ENCODE measurements around the gene TRPC4AP.

Gene TRPC4AP

GRCh38 chr20:34999782-35000181, 92.8 kb downstream of the TRPC4AP start:
- H3K4me1 ChIP-seq (ENCODE audit: low read length) = no peaks in the 10 kb centered on the region
- no peak overlapping the region for H2AFZ ChIP-seq (ENCODE audit: low read length)
- no peaks in the 10 kb centered on the region for H3K27me3 ChIP-seq (replicated peaks; ENCODE audit: insufficient read depth, low read length)
- H3K9me3 ChIP-seq (replicated peaks; ENCODE audit: insufficient read depth, low read length) = no peaks in the 10 kb centered on the region
- H3K9ac ChIP-seq (ENCODE audit: low read length) = no peak overlapping the region
- no peak overlapping the region for H3K4me3 ChIP-seq (ENCODE audit: low read length)
- no peak overlapping the region for H3K27ac ChIP-seq (ENCODE audit: low read length)
- H3K4me2 ChIP-seq (ENCODE audit: low read depth, low read length) = no peak overlapping the region
- H3F3A ChIP-seq (ENCODE audit: insufficient read depth, low read length) = no peaks in the 10 kb centered on the region
- H3K79me2 ChIP-seq (ENCODE audit: low read length) = no peaks in the 10 kb centered on the region
- H3K9me2 ChIP-seq (replicated peaks; ENCODE audit: insufficient read depth, low read length) = no peaks in the 10 kb centered on the region
- H3K36me3 ChIP-seq (replicated peaks; ENCODE audit: insufficient read depth, low read length) = no peaks in the 10 kb centered on the region
- DNase-seq = no peak
- TF ChIP-seq EZH2 (optimal IDR thresholded peaks at IDR 0.05; ENCODE audit: low read depth, low read length) (no peak), EZH2phosphoT487 (IDR thresholded peaks at IDR 0.05; ENCODE audit: low read length) (no peak)
- H4K20me1 ChIP-seq (ENCODE audit: insufficient read depth, low read length) = no peaks in the 10 kb centered on the region

DNA sequence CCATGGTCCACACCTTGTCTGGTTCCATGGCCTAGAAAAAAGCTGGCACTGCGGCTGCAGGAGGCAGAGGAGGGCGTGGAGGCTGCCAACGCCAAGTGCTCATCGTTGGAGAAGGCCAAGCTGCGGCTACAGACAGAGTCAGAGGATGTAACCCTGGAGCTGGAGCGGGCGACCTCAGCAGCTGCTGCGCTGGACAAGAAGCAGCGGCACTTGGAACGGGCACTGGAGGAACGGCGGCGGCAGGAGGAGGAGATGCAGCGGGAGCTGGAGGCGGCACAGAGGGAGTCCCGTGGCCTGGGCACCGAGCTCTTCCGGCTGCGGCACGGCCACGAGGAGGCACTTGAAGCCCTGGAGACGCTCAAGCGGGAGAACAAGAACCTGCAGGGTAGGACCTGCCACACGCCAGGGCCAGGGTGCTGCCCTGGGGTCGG, 93.6 kb downstream of the TRPC4AP start:
- H4K20me1 ChIP-seq (ENCODE audit: insufficient read depth, low read length) = no peaks in the 10 kb centered on the region
- H3K4me3 ChIP-seq (ENCODE audit: low read length) = no peak overlapping the region
- H2AFZ ChIP-seq (ENCODE audit: low read length) = no peak overlapping the region
- no peak overlapping the region for H3K4me2 ChIP-seq (ENCODE audit: low read depth, low read length)
- no peak for DNase-seq
- no peak overlapping the region for H3K9ac ChIP-seq (ENCODE audit: low read length)
- H3K4me1 ChIP-seq (ENCODE audit: low read length) = no peaks in the 10 kb centered on the region
- H3K79me2 ChIP-seq (ENCODE audit: low read length) = no peaks in the 10 kb centered on the region
- no peaks in the 10 kb centered on the region for H3K36me3 ChIP-seq (replicated peaks; ENCODE audit: insufficient read depth, low read length)
- TF ChIP-seq EZH2 (optimal IDR thresholded peaks at IDR 0.05; ENCODE audit: low read depth, low read length) (no peak), CTCF (IDR thresholded peaks at IDR 0.05; ENCODE audit: low read length) (no peak), EZH2phosphoT487 (IDR thresholded peaks at IDR 0.05; ENCODE audit: low read length) (no peak)
- H3K9me2 ChIP-seq (replicated peaks; ENCODE audit: insufficient read depth, low read length) = no peaks in the 10 kb centered on the region
- H3F3A ChIP-seq (ENCODE audit: insufficient read depth, low read length) = no peaks in the 10 kb centered on the region
- no peaks in the 10 kb centered on the region for H3K27me3 ChIP-seq (replicated peaks; ENCODE audit: insufficient read depth, low read length)
- H3K27ac ChIP-seq (ENCODE audit: low read length) = no peak overlapping the region
- no peaks in the 10 kb centered on the region for H3K9me3 ChIP-seq (replicated peaks; ENCODE audit: insufficient read depth, low read length)

DNA sequence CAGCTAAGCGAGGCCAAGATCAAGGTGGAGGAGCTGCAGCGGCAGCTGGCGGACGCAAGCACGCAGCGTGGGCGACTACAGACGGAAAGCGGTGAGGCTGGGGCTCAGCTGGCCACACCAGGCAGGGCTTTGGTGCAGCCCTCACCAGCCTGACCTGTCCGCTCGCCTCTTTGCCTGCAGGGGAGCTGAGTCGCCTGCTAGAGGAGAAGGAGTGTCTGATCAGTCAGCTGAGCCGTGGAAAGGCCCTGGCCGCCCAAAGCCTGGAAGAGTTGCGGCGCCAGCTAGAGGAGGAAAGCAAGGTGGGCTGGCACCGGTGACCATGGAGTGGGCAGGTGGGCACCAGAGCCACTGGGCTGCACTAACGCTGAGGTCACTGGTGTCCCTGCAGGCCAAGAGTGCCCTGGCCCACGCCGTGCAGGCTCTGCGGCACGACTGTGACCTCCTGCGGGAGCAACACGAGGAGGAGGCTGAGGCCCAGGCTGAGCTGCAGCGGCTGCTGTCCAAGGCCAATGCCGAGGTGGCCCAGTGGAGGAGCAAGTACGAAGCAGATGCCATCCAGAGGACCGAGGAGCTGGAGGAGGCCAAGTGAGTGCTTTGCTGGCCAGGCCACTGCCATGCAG, 94.2 kb downstream of the TRPC4AP start:
- Histone ChIP-seq H4K20me1 (ENCODE audit: insufficient read depth, low read length) (no peaks in the 10 kb centered on the region), H3K9me2 (replicated peaks; ENCODE audit: insufficient read depth, low read length) (no peaks in the 10 kb centered on the region), H3F3A (ENCODE audit: insufficient read depth, low read length) (no peaks in the 10 kb centered on the region), H3K4me3 (ENCODE audit: low read length) (no peak overlapping the region), H3K4me2 (ENCODE audit: low read depth, low read length) (no peak overlapping the region), H3K9ac (ENCODE audit: low read length) (no peak overlapping the region), H3K4me1 (ENCODE audit: low read length) (no peaks in the 10 kb centered on the region), H3K79me2 (ENCODE audit: low read length) (no peaks in the 10 kb centered on the region), H3K36me3 (replicated peaks; ENCODE audit: insufficient read depth, low read length) (no peaks in the 10 kb centered on the region), H3K9me3 (replicated peaks; ENCODE audit: insufficient read depth, low read length) (no peaks in the 10 kb centered on the region), H3K27me3 (replicated peaks; ENCODE audit: insufficient read depth, low read length) (no peaks in the 10 kb centered on the region), H3K27ac (ENCODE audit: low read length) (no peak overlapping the region), H2AFZ (ENCODE audit: low read length) (no peak overlapping the region)
- DNase-seq = no peak
- TF ChIP-seq CTCF (IDR thresholded peaks at IDR 0.05; ENCODE audit: low read length) (no peak), EZH2phosphoT487 (IDR thresholded peaks at IDR 0.05; ENCODE audit: low read length) (no peak), EZH2 (optimal IDR thresholded peaks at IDR 0.05; ENCODE audit: low read depth, low read length) (no peak)

GRCh38 chr20:34997774-34998173, 94.8 kb downstream of the TRPC4AP start:
- DNase-seq = no peak
- Histone ChIP-seq H3K27me3 (replicated peaks; ENCODE audit: insufficient read depth, low read length) (no peaks in the 10 kb centered on the region), H3F3A (ENCODE audit: insufficient read depth, low read length) (no peaks in the 10 kb centered on the region), H3K79me2 (ENCODE audit: low read length) (no peaks in the 10 kb centered on the region), H3K4me2 (ENCODE audit: low read depth, low read length) (no peak overlapping the region), H3K9me2 (replicated peaks; ENCODE audit: insufficient read depth, low read length) (no peaks in the 10 kb centered on the region), H3K27ac (ENCODE audit: low read length) (no peak overlapping the region), H4K20me1 (ENCODE audit: insufficient read depth, low read length) (no peaks in the 10 kb centered on the region), H3K9me3 (replicated peaks; ENCODE audit: insufficient read depth, low read length) (no peaks in the 10 kb centered on the region), H3K9ac (ENCODE audit: low read length) (no peak overlapping the region), H3K4me1 (ENCODE audit: low read length) (no peaks in the 10 kb centered on the region), H2AFZ (ENCODE audit: low read length) (no peak overlapping the region), H3K4me3 (ENCODE audit: low read length) (no peak overlapping the region), H3K36me3 (replicated peaks; ENCODE audit: insufficient read depth, low read length) (no peaks in the 10 kb centered on the region)
- no peak for TF ChIP-seq CTCF (IDR thresholded peaks at IDR 0.05; ENCODE audit: low read length)
- no peak for TF ChIP-seq EZH2phosphoT487 (IDR thresholded peaks at IDR 0.05; ENCODE audit: low read length)
- no peak for TF ChIP-seq EZH2 (optimal IDR thresholded peaks at IDR 0.05; ENCODE audit: low read depth, low read length)
